NCI-H2196 (cell line): ENCODE data around the gene TCERG1L.
"Not testable (repeated sequence)": the region's sequence is repeated elsewhere in the genome, so short reads cannot be mapped to it uniquely, and the experiment has no call there.

Experiments used
- DNase-seq: peaks from one replicate; lab custom pipeline; 2025; ENCODE audit not compliant: unreplicated experiment; lab: John Stamatoyannopoulos, UW

The TCERG1L gene

DNA sequence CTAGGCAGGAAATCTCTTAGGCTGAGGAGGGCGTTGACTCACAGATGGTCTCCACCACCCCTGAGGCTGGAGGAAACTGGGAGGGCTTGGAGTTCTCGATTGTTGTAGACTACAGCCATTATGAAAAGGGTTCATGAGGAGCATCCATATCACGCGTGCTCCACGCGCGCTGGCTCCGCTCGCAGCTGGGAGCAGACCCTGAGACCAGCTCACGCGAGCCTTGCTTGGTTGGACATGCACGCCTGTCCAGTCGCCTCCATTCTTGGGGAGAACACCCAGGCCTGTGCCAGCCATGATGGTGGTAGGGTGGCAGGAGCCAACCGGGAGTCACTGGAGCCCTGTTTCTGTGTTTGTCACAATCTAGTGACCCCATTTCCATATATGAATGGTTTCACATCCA is 139.1 kb downstream of the TCERG1L start:
- no peak for DNase-seq

DNA sequence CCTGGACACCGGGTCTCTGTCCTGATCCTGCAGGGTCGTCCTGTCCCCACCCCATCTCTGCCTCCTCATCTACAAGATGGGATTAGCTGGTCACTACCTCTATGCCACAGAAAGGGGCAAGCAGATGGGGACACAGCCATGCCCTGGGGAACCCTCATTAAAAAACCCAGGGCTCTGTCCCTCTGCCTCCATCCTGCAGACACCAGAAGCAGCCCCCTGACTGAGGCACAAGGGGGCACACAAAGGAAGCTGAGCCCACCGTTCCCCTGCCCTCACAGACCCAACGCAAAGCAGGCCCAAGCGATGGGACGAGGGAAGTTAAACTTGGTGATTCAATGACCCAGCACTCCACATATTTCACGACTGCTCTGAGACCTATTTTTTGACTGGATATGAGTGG is 142.4 kb downstream of the TCERG1L start:
- DNase-seq = no peak

DNA sequence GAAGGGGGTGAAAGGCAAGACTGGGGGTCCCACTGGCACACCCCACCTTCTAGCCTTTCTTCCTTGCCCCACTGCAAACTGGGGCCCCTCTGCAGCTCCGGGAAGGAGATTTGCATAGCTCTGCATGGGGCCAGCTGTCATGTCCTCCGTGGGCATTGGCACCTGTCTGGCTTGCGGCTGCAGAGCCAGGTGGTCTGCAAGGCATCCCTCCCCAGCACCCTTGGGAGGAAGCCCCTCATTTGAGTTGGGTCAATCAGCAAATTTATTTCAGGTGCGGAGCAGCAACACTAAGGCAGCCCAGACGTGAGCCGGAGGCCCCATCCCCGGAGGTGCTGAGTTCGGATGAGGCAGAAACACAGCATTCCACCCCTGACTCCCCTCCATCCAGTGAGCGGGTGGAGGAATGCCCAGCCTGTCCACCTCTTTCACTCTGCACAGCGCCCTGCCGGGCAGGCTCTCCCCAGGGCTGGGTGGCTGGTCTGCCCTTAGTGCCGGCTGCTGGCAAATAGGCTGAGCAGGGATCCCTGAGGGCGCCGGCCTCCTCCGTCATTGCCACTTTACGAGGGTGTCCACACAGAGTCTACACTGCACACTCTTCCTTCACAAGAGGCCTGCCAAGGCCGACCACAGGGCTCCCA is 143.2 kb downstream of the TCERG1L start:
- no peak for DNase-seq

DNA sequence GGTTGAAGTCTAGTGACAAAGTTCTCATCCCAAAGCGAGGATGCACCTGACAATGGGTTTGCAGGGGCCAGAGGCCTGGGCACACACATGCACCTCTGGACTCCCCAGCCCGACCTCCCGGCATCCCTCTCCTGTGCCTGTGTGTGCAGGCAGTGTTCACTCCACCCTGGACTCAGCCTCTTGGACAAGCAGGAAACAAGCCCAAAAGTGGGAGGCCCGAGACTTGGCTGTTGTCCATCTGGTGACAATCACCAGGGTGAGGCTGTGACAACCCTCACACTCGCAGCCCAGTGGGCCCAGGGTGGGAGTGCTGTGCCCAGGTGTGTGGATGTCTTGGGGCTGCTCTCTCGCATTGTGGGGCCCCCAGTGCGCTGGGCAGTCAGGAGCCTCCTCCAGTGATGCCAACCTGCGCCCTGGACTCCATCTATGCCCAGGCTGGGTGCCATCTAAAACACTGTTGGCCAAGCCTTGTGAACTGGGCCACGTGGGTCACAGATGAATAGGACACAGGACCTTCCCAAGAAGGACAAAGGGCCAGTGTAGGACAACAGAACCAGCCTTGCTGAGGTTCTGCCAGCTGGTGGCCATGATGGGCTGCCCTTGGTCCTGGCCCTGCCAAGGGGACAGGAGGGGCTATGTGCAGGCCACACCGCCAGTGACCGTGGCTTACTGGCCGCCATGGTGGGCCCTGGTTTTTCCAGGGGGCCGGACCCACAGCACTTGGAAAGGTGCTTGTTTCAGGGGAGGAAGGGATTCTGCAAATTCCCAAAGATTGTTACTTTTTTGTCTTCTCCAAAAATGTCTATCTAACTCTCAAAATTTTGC is 144.3 kb downstream of the TCERG1L start:
- DNase-seq = no peak

DNA sequence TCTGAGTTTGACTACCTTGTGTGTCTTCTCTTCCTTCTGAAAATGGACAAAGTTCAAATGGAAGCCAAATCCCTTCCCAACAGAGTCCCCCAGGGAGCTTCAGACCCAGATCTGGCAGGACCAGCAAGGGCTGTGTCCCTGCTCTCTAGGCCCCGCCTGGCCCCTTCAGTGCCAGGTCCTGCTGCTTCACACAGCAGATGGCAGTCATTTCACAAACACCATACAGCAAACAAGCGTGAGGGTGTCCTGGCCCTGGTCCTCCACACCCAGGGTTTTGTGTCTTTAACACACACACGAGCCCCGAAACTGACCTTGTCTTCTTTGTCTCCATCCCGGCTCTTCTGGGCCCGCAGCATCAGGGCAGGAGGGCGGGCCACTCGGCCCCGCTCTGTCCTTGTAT is 145.0 kb downstream of the TCERG1L start:
- no peak for DNase-seq

DNA sequence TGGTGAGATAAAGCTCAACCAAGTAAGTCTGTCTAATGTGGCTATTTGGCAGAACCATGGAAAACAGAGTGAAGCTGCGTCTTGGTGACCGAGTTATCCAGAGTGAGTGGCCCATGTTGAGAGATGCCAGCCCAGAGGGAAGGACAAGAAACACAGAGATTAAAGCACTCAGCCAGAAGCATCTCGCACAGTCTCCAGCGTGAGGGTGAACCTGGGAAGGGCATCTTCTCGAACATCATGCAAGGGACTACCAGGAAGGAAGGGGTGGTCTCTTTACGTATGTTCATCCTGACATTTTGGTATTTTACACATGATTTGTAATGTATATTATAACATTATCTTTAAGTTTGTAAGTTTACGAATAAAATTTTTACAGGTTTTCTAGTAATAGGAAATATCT is 146.4 kb downstream of the TCERG1L start:
- DNase-seq = no peak

DNA sequence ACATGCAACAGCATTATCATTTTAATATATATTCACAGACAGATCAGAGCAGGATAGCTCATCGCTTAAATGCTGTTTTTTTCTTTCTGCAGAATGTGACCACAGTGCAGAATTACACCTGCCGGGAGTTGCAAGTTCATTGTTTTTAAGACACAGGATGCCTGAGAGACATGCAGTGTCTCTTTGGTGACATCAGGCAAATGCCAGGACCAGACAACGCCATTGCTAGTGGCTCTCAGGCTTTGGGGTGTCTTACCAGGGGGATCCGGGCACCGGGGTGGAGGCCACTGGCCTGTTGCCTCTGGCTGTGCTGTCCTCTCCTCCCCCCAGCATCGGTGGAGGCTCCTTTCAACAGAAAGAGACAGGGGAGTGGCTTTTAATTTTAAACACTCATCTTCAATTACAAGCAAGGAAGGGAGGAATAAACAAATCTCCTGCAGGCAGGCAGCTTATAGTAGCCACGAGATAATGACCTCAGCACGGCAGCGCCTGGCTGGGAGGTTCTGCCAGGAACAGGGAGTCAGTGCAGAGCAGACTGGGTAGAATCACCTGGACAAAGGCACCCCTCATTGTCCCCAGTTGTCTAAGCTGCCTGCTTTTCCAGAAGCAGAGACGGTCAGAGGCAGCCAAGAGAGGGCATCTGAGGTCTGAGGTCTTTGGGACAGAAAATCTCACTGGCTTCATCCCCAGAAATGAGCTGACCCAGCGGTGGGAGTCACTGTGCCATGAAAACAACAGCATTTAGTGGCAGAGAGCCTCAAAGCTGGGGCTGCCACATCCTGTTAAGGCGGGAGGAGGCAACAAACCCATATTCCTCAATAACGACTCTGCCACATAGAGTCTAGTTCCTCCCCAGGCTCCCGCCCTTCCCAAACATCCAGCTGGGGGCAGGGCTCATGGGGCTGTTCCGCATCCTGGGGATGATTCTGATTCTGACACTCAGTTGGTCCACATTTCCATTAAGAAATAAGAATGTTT is 148.4 kb downstream of the TCERG1L start:
- peak; percentile 20 for DNase-seq

DNA sequence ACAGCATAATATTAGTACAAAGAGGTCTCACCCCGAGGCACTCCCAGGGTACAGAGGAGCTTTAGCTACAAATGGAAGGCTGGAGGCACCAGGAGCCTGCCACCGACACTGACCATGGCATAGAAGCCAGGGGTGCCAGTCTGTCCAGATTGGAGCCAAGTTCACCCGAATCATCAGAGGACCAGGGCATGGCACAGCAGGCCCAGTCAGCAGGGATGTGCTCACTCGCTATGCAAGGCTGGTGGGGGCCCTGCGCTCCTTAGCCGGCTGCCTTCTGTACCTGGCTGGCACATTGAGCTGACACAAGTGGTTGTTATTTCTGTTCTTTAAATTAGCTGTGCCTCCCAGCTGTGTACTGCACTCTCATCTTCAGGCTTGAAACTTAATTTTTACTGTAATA is 149.3 kb downstream of the TCERG1L start:
- DNase-seq = no peak

DNA sequence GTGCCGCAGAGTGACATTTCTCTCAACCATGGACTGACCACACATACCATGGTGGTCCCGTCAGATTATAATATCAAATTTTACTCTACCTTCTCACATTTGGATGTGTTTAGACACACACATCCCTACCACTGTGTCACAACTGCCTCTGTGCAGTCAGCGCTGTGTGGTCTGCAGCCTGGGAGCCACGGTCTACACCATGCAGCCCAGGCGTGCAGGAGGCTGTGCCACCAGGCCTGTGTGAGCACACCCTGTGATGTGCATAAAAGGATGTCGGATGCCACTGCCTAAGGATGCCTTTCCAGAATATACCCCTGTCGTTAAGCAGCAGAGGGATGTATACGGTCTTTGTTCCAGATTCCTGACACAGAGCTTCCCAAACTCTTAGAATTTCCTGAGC is 150.4 kb downstream of the TCERG1L start:
- DNase-seq = no peak

DNA sequence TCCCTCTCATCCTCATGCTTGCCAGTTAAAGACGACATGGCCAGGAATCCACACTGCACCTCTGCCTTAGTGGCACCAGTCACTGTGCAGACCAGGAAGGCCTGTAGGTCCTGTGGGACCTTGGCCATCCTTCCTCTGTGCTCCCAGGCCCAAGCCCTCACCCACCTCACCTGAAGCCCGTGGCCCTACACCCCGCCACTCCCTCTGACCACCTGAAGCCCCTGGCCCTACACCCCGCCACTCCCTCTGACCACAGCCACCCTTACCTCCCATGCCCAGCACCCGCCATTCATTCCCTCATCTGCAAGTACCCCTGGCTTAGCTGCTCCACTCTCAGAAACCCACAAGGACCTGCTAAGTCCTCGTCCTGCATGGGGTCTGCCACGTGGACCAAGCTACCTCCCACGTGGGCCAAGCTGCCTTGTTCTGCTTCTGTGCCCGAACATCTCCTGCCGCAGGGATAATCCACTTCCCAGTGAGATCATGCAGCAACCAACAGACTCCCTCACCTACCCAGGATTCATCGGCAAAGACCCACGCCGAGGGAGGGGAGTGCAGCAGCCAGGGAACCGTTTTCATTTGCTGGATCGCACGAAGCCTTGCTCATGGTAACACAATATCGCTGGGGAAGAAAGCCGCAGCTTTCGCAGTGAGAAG is 151.2 kb downstream of the TCERG1L start:
- DNase-seq = no peak

DNA sequence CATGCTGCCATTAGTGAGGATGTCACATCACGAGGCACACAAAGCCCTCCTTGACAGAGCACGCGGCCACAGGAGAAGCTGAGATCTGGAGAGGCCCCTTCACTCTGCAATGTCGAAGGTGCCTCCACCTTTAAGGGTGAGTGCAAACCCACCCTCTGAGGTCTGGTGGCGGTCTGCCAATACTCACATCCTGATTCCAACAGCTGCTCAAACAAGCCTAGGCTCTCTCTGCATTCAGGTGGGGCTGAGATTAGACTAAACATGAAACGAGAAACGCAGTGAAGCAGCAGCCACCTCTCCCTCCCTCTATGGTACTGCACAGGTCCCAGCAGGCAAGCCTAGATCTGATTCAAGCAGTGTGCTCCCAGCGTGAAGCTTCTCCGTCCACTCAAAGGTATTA is 151.8 kb downstream of the TCERG1L start:
- DNase-seq = peak; percentile 6

DNA sequence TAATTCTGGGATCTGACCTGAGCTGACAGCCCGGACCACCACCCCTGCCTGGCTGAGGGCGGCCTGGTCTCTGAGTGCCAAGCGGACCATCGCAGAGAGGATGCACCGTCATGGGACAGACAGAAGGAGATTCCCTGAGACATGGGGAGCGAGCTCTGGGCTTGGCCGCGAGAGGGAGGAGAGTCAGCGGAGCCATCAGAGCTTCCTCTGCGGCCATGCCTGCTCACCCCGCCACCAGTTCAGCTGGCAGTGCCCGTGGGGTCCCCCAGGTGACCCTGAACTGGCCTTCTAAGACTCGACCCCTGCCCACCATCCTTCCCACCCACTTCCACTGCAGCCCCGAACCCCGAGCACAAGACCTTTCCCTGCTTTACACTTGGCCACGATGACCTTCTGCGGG is 152.8 kb downstream of the TCERG1L start:
- DNase-seq = no peak

DNA sequence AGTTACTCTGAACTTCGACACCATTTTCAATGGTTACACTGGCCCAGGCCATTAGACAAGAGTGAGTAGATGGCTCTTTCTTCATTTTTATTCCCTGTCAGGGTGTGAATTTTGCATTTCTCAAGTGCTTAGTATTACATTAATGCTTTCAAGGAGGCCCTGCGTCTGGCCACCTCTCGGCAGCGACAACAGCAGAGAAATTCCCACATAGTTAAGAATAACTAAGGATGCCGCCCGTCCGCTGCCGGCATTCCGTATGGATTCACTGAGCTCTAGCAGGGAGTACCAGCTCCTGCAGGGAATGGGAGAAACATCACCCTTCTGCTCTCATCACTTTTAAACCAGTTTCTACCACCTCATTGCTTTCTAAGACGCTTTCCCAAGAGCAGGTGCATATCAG is 153.6 kb downstream of the TCERG1L start:
- DNase-seq = no peak

DNA sequence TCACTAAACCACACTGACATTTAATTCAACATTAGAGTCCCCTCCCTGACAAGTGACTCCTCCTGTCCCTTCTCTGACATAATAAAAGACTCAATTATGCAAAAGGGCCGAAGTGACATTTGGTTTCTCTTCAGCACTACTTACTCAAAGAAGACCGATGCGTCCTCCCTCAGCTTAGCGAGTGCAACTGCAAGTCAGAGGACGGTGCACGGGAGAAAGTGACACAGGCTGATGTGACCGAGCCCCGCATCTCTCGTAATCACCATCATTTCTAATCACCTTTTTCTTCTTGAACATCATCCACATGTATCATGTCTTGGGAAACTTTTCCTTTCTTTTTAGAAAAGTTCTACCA is 155.7 kb downstream of the TCERG1L start:
- no peak for DNase-seq

DNA sequence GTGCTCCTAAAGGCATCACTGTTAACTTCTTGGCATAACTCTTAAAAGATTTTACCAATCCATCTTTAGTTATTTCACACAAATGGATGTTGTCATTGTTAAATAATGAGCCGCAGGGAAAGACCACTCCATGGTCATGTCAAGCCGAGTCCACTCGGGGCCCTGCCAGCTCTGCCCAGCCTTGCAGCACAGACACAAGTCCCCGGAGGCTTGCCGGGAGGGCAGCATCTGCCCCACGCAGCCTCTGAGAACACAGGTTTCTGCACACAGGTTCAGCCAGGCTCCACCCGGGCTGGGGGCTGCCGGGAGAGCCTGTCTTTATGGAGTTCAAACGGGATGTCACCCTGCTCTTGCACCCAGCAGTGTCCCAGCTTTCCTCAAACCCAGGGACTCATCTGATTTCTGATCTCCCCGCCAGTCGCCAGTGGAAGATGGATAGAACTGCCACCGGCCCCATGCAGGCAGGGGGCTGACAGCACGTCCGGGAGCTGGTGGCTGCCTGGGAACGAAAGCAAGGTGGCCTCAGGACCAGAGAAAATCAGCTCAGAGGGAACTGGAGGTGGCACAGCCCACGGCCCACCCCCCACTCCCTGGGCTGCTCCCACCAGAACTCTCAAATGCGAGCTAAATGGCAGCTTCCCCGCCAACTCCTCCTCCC is 156.2 kb downstream of the TCERG1L start:
- DNase-seq = no peak

DNA sequence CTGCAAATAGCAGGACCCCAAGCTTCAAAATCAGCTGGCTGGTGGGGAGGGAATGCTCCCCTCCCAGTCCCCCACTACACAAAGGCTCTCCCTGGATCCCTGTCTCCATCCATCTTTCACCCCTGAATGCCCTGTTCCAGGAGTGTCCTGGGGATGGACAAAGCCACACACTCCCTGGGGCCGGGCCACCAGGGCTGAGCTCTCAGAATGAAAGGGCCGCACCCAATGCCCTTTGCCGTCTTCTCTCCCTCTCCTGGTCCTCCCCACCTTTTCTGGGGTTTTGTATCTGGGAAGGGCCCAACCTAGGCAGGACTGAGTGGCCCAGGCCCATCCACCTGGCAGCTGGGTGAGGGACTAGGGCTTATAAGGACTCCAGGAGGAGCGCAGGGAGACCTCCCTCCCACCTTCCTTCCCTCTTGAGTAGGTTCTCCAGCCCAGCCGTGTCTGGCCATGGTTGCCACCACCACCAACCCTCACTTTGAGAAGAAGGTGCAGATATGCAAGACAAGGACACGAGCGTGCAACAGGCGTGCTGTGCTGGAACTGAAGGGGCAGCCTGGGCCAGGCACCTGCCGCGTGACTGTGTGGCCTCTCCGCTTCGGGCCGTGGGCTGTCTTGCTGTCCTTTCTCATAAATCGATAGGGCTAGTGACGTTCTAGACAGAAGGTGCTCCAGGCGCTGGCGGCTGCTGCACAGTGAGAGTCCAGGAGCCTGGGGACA is 157.1 kb downstream of the TCERG1L start:
- DNase-seq = no peak

DNA sequence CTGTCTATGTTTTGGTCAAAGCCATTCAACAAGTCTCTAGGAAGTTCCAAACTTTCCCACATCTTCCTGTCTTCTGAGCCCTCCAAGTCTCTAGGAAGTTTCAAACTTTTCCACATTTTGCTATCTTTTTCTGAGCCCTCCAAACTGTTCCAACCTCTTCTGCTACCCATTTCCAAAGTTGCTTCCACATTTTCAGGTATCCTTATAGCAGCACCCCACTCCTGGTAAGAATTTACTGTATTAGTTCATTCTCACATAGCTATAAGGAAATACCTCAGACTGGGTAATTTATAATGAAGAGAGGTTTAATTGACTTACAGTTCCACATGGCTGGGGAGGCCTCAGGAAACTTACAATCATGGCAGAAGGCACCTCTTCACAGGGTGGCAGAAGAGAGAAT is 159.1 kb downstream of the TCERG1L start:
- DNase-seq = not testable (repeated sequence)

DNA sequence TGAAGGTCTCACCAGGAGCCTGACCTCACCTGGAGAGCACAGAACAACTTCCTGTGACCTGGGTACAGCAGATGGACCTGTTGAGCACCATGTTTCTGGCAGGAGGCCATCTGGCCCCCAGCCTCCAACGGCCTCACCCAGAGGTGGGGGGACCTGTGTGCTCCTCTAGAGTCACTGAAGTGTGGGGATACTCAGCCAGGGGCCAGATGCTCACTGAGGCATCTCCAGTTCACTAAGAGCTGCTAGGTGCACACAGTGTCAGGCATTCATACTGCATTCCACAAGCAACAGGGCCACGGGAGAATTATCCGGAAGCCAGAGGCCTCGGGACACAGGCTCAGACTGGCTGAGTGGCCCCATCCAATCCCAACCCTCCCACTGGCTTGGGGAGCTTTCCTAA is 161.4 kb downstream of the TCERG1L start:
- no peak for DNase-seq

DNA sequence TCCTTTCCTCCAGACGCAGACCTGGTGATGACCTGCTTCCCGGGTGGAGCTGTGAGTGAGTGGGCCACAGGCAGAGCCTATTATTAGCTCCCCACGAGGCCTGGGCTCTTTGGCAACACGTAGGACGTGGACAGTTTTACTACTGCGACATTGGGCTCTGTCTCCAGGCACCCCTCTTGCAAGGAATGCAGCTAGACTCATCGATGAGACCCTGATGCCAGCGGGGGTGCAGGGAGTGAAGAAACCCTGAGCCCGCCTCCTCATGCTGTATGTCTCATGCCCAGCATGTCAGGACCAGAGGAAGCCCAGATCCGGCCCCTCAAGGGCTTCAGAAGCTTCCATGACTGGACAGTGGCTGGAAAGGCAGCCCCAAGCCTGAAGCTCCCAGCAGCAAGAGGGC is 161.9 kb downstream of the TCERG1L start:
- DNase-seq = no peak

DNA sequence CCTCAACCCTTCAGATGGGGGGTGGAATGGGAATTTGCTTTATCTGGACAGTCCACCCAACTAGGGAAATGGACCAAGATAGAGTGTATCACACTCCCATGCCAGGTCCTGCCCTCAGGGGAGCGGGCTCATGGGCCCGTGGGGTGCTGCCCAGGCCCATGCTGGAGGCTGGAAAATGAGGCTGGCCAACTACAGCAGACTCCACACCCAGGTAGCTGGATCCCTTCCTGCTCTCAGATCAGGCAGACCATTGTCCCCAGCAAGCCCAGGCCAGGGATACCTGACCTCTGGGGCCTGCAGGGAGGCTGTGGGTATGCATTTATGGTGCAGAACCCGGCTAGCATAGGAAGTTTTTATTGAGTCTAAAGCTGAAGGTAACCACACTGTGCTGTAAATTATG is 162.4 kb downstream of the TCERG1L start:
- no peak for DNase-seq
